ENCODE results near the gene HYLS1.

The HYLS1 gene

GRCh38 chr11:125890447-125891100, 3.1 kb downstream of the HYLS1 start:
- TF ChIP-seq CTCF (IDR thresholded peaks at IDR 0.05; ENCODE audit: insufficient read depth, low read depth, low read length, missing control alignments) = no peak
- no peak for DNase-seq (ENCODE audit: low read depth)
- H3K4me3 ChIP-seq (ENCODE audit: low read depth, low read length) = no peak overlapping the region

DNA sequence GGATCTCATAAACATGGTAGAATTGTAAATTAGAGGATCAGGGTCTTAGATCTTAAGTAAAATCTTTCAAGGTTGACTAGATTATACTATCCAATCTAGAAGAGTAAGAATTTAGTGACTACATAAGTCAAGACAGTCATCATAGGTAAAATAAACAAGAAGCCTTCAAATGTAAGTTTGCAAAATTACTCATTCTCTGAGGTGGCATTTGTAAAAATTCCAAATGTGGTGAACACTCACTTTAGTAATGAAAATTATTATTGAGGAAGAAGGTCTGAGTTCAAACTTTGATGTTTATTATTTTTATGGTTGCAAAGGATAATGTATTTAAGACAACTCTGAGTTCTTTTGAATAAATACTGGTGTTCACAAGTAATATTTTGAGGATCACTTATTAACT, 4.6 kb downstream of the HYLS1 start:
- no peak for TF ChIP-seq CTCF (IDR thresholded peaks at IDR 0.05; ENCODE audit: insufficient read depth, low read depth, low read length, missing control alignments)
- DNase-seq (ENCODE audit: low read depth) = no peak
- no peak overlapping the region for H3K4me3 ChIP-seq (ENCODE audit: low read depth, low read length)

- no peak for DNase-seq (ENCODE audit: low read depth)
- no peak for TF ChIP-seq CTCF (IDR thresholded peaks at IDR 0.05; ENCODE audit: insufficient read depth, low read depth, low read length, missing control alignments)
- H3K4me3 ChIP-seq (ENCODE audit: low read depth, low read length) = no peak overlapping the region
Measured at GRCh38 chr11:125892994-125893393, 5.5 kb downstream of the HYLS1 start.

- no peak for DNase-seq (ENCODE audit: low read depth)
- TF ChIP-seq CTCF (IDR thresholded peaks at IDR 0.05; ENCODE audit: insufficient read depth, low read depth, low read length, missing control alignments) = no peak
- no peak overlapping the region for H3K4me3 ChIP-seq (ENCODE audit: low read depth, low read length)
Measured at GRCh38 chr11:125901872-125902271, 14.4 kb downstream of the HYLS1 start.

DNA sequence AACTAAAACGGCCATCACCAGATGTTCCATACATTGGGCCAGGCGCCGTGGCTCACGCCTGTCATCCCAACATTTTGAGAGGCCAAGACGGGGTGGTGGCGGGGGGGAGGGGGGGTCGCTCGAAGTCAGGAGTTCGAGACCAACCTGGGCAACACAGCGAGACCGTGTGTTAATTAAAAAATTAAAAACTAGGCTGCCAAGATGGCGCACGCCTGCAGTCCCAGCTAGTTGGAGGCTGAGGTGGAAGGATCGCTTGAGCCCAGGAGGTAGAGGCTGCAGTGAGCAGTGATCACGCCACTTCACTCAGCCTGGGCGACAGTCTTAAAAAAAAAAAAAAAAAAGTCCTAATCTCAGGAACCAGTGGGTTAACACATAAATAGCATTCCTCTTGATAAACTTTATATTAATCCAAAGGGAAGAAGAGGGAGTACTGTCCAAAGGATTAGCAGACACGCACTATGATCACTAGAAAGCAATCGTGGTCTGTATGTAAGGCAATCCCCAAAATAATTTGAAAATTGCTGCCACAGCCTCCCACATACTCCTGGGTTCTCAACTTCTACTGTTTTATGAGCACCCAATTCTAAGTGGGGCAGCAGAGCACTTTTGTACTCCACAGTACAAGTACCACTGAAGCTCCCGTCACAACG, 14.9 kb downstream of the HYLS1 start:
- H3K4me3 ChIP-seq (ENCODE audit: low read depth, low read length) = peak overlapping the region; percentile 95
- no peak for DNase-seq (ENCODE audit: low read depth)
- no peak for TF ChIP-seq CTCF (IDR thresholded peaks at IDR 0.05; ENCODE audit: insufficient read depth, low read depth, low read length, missing control alignments)

DNA sequence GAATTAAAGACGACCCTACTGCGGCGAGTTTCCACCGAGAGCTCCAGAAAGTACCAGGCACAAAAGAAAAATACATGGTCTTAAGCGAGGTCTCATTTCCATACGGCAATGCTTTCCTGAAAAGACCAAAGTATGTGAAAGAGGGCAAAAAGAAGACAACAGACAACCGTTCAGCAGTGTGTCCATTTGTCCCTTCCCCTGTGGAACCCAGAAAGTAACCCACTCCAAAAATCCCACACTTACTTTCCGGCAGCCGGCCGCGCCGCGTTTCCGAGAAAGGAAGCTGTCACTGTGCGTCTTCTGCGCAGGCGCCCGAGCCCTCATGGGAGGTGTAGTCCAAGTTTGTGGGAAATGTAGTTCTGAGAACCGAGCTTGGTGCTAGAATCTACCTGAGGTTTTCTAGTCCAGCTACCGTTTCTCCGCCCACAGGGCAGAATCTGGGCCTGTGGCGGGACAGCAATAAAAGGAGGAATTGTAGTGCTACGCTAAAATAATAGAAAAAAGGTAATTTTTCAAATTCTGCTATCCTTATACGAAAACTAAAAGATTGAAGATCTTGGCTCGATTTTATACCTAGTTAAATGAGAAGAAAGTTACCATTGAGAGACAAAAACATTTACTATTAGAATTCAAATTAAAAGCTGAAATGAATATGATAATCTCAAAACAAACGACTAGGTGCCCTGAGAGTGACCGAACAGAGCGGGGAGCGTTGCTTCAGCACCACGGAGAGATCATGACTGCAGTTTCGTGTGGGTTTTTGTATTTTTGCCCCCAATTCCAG, 15.7 kb downstream of the HYLS1 start, which contains the start of gene PUS3:
PUS3 (minus strand) TSS at position 280 of the 784 bp plus-strand sequence. CDS start 6,922 bp downstream, outside the sequence.
- no peak for TF ChIP-seq CTCF (IDR thresholded peaks at IDR 0.05; ENCODE audit: insufficient read depth, low read depth, low read length, missing control alignments)
- H3K4me3 ChIP-seq (ENCODE audit: low read depth, low read length) = peak within 1 kb of the TSS; percentile 95
- DNase-seq (ENCODE audit: low read depth) = peak; percentile 89
